ENCODE results near the gene STARD3.
A peak's percentile ranks its signal among the peaks of the same experiment; 100 is the strongest.

DNA sequence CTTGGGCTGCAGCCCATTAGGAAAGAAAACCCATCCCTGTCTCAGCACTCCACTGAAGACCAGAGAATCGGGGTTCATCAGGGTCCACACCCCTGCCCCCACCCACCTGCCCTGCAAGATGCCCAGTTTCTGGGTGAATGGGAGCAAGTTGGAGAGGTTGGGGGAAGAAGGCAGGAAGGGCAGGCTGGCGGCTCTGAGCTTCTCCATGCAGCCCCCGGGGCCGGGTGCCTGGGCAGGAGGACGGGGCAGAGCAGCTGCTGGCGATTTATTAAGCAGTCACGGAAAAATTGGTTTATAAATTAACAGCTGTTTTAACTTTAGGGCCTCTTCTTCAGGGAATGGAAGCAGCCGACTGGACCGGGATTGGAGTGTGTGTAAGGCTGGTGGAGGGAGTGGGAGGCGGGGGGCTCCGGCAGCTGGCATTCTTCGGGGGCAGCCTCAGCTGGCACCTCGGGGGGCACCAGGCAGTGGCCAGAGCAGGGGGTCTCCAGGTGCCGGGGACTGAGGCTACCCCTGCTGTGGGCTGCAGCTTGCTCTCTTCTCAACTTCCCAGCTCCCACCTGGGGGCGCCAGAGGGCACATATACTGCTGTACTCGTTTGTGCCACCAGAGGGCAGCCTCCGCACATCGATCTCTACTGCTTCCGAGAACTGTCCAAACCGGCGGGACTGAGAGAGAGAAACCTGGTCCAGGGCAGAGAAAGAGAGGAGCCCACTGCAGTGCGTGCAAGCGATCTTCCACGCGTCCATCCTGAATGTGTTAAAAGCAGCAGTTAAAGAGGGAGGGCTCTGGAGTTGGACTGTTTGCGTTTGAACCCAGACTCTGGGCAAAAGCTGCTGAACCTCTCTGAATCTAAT, 15.2 kb upstream of the STARD3 start:
- TF ChIP-seq, protein P1, sequence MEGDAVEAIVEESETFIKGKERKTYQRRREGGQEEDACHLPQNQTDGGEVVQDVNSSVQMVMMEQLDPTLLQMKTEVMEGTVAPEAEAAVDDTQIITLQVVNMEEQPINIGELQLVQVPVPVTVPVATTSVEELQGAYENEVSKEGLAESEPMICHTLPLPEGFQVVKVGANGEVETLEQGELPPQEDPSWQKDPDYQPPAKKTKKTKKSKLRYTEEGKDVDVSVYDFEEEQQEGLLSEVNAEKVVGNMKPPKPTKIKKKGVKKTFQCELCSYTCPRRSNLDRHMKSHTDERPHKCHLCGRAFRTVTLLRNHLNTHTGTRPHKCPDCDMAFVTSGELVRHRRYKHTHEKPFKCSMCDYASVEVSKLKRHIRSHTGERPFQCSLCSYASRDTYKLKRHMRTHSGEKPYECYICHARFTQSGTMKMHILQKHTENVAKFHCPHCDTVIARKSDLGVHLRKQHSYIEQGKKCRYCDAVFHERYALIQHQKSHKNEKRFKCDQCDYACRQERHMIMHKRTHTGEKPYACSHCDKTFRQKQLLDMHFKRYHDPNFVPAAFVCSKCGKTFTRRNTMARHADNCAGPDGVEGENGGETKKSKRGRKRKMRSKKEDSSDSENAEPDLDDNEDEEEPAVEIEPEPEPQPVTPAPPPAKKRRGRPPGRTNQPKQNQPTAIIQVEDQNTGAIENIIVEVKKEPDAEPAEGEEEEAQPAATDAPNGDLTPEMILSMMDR (IDR thresholded peaks at IDR 0.05), result peak; percentile 98 to 100 (median 100)
- no peak for TF ChIP-seq EP300 (IDR thresholded peaks at IDR 0.05)

All from upper lobe of left lung (tissue), 4 donors.